ENCODE data around the gene KCTD11. TPM values are rescaled to one million over a fixed set of nuclear protein-coding genes. Genes with fewer than 3 reads are reported as not detected.
A peak's percentile ranks its signal among the peaks of the same experiment; 100 is the strongest.

The KCTD11 gene
- total and polyA plus RNA-seq, 2 of the 13 experiments (the other 11 are each of a cell fraction or from before 2014, with no cell fraction given): 1.6 to 2.6 TPM

DNA sequence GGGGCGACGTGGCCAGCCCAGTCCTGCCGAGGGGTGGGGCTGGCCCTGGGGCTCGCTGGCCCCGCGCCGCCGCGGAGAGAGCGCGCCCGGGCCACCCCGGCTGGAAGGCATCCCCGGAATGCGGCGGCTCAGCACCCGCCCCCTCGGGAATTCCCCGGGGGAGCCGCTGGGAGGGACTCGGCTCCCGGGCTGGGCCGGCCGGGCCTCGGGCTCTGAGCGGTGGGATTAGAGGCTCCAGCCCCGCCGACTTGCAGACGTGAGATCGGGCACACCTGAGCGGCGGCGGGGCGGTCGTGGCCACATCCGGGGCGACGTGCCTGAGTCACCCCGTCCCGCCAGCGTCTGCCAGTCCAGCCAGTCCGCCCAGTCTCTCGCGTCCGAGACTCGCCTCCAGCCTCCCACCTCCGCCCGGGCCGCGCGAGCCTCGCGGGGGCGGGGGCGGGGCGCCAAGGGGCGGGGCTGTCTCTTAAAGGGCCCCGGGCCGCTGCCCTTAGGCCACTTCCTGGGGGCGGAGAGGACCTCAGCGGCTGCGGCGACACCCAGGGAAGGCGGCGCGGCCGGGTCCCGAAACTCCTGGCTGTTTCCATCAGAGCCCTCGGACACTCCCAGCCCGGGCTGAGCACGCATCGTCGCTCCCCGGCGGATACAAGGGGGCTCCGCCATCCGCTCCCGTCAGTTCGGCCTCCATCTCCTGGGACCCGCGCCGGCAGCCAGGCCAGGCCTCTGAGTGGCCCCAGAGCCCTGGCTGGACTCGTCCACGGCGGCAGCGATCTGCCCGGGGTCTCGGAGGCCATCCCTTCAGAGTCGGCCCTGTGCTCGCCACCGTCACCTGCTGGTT, at the start of gene KCTD11 (continued):
- peak; percentile 62 for TF ChIP-seq PAXIP1 (CRISPR knock-in tag; conservative IDR thresholded peaks at IDR 0.05)
- TF ChIP-seq, protein P1, sequence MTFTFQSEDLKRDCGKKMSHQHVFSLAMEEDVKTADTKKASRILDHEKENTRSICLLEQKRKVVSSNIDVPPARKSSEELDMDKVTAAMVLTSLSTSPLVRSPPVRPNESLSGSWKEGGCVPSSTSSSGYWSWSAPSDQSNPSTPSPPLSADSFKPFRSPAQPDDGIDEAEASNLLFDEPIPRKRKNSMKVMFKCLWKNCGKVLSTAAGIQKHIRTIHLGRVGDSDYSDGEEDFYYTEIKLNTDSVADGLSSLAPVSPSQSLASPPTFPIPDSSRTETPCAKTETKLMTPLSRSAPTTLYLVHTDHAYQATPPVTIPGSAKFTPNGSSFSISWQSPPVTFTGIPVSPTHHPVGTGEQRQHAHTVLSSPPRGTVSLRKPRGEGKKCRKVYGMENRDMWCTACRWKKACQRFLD (CRISPR knock-in tag; IDR thresholded peaks at IDR 0.05; ENCODE audit: borderline replicate concordance): 0 out of 2 replicates have a peak, but pooled peaks have one; percentile 33
- TF ChIP-seq SKI (IDR thresholded peaks at IDR 0.05; ENCODE audit: partially characterized antibody): peak; percentile 94
- TF ChIP-seq BRCA1 (CRISPR knock-in tag; IDR thresholded peaks at IDR 0.05): 0 out of 2 replicates have a peak, but pooled peaks have one; percentile 85
- TF ChIP-seq BCL3 (CRISPR knock-in tag; IDR thresholded peaks at IDR 0.05): peak; percentile 97
- peak; percentile 53; the same call in 1 of the 2 replicates for TF ChIP-seq ARNTL (CRISPR knock-in tag; IDR thresholded peaks at IDR 0.05)
- TF ChIP-seq, protein P2, sequence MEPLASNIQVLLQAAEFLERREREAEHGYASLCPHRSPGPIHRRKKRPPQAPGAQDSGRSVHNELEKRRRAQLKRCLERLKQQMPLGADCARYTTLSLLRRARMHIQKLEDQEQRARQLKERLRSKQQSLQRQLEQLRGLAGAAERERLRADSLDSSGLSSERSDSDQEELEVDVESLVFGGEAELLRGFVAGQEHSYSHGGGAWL (CRISPR knock-in tag; IDR thresholded peaks at IDR 0.05): peak; percentile 38; the same call in 1 of the 2 replicates
- TF ChIP-seq, protein P3, sequence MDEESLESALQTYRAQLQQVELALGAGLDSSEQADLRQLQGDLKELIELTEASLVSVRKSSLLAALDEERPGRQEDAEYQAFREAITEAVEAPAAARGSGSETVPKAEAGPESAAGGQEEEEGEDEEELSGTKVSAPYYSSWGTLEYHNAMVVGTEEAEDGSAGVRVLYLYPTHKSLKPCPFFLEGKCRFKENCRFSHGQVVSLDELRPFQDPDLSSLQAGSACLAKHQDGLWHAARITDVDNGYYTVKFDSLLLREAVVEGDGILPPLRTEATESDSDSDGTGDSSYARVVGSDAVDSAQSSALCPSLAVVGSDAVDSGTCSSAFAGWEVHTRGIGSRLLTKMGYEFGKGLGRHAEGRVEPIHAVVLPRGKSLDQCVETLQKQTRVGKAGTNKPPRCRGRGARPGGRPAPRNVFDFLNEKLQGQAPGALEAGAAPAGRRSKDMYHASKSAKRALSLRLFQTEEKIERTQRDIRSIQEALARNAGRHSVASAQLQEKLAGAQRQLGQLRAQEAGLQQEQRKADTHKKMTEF (CRISPR knock-in tag; IDR thresholded peaks at IDR 0.05): peak; percentile 82
- TF ChIP-seq, protein P4, sequence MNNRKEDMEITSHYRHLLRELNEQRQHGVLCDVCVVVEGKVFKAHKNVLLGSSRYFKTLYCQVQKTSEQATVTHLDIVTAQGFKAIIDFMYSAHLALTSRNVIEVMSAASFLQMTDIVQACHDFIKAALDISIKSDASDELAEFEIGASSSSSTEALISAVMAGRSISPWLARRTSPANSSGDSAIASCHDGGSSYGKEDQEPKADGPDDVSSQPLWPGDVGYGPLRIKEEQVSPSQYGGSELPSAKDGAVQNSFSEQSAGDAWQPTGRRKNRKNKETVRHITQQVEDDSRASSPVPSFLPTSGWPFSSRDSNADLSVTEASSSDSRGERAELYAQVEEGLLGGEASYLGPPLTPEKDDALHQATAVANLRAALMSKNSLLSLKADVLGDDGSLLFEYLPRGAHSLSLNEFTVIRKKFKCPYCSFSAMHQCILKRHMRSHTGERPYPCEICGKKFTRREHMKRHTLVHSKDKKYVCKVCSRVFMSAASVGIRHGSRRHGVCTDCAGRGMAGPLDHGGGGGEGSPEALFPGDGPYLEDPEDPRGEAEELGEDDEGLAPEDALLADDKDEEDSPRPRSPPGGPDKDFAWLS (CRISPR knock-in tag; IDR thresholded peaks at IDR 0.05; ENCODE audit: borderline replicate concordance): no peak
- peak; percentile 81; the same call in 1 of the 2 replicates for TF ChIP-seq ZNF547 (CRISPR knock-in tag; IDR thresholded peaks at IDR 0.05)
- no peak for TF ChIP-seq ZNF121 (CRISPR knock-in tag; IDR thresholded peaks at IDR 0.05)
- no peak for TF ChIP-seq ATRX (CRISPR knock-in tag; IDR thresholded peaks at IDR 0.05; ENCODE audit: borderline replicate concordance)
- no peak; the same call in 1 of the 2 replicates for TF ChIP-seq ZFP41 (CRISPR knock-in tag; IDR thresholded peaks at IDR 0.05; ENCODE audit: borderline replicate concordance)
- TF ChIP-seq, protein P5, sequence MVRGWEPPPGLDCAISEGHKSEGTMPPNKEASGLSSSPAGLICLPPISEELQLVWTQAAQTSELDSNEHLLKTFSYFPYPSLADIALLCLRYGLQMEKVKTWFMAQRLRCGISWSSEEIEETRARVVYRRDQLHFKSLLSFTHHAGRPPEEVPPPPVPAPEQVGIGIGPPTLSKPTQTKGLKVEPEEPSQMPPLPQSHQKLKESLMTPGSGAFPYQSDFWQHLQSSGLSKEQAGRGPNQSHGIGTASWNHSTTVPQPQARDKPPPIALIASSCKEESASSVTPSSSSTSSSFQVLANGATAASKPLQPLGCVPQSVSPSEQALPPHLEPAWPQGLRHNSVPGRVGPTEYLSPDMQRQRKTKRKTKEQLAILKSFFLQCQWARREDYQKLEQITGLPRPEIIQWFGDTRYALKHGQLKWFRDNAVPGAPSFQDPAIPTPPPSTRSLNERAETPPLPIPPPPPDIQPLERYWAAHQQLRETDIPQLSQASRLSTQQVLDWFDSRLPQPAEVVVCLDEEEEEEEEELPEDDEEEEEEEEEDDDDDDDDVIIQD (CRISPR knock-in tag; IDR thresholded peaks at IDR 0.05; ENCODE audit: low read depth): no peak
- 0 out of 2 replicates have a peak, but pooled peaks have one; percentile 26 for TF ChIP-seq TBP (CRISPR knock-in tag; IDR thresholded peaks at IDR 0.05)
- no peak for TF ChIP-seq ZNF234 (CRISPR knock-in tag; conservative IDR thresholded peaks at IDR 0.05)
